B cell (primary cell): Measurements from ENCODE around the gene ERN1.

Experiments
- EZH2 ChIP-seq: IDR thresholded peaks from 2 replicates; pipeline ENCODE4 v1.6.1; 2012; ENCODE audit warnings: borderline replicate concordance, low read depth, mild to moderate bottlenecking, moderate library complexity, low read length; ENCODE audit not compliant: insufficient read depth, poor library complexity, severe bottlenecking
- TF ChIP-seq, protein P1 (sequence below): fragments of 200-600 bp; IDR thresholded peaks from one replicate; pipeline ENCODE4 v1.8.0; 2022; ENCODE audit warnings: antibody characterized with exemption, mild to moderate bottlenecking

DNA sequence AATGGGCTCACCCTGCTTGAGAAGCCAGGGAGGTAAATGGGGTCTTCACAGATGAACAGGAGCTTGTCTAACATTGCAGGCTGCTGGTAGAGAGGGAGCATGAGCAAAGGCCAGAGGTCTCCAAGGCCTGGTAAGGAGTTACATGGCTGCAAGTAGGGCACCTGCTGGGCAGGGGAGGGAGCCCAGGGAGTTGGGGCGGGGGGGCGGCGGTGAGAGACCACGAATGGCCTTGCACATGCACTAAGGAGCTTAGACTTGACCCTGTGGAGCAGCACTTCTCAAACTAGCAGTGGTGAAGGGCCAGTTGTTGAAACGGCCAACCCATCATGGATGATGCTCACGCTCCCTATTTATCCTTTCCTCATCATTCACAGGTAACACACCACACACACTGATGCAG is 38.4 kb downstream of the ERN1 start:
- TF ChIP-seq, protein P1, sequence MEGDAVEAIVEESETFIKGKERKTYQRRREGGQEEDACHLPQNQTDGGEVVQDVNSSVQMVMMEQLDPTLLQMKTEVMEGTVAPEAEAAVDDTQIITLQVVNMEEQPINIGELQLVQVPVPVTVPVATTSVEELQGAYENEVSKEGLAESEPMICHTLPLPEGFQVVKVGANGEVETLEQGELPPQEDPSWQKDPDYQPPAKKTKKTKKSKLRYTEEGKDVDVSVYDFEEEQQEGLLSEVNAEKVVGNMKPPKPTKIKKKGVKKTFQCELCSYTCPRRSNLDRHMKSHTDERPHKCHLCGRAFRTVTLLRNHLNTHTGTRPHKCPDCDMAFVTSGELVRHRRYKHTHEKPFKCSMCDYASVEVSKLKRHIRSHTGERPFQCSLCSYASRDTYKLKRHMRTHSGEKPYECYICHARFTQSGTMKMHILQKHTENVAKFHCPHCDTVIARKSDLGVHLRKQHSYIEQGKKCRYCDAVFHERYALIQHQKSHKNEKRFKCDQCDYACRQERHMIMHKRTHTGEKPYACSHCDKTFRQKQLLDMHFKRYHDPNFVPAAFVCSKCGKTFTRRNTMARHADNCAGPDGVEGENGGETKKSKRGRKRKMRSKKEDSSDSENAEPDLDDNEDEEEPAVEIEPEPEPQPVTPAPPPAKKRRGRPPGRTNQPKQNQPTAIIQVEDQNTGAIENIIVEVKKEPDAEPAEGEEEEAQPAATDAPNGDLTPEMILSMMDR = no peak
- TF ChIP-seq EZH2 = no peak
